HG02884 (cell line): ENCODE measurements around the gene WDR49.

Experiments
- ATAC-seq: cut with Tn5 transposase; IDR thresholded peaks from one replicate; pipeline ENCODE4 v1.9.1; 2021; ENCODE audit warnings: mild to moderate bottlenecking, moderate library complexity; ENCODE audit not compliant: unreplicated experiment

The WDR49 gene

GRCh38 chr3:167653760-167654159 is at the start of gene WDR49:
Gene WDR49, minus strand, starts transcription at chr3:167653942. Its CDS starts 517 bp downstream, at chr3:167653425.
- ATAC-seq, result peak; percentile 42

DNA sequence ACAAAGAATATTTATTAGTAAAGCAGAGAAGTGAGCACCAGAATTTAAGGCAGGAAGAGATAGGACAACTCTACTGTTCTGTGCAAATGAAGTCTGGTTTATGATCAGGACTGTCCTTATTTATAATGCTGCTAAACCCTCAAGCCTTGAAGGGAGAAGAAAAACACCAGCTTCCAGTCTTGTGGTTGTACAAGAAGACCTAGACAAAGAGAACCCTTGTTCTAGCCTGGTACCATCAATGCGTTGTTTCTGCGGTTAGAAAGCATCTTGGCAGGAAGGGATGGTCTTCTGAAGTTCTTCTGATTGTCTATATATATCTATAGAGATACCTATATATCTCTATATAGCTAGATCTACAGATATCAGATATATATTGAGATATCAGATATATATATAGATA is 47.2 kb upstream of the WDR49 start:
- no peak for ATAC-seq

DNA sequence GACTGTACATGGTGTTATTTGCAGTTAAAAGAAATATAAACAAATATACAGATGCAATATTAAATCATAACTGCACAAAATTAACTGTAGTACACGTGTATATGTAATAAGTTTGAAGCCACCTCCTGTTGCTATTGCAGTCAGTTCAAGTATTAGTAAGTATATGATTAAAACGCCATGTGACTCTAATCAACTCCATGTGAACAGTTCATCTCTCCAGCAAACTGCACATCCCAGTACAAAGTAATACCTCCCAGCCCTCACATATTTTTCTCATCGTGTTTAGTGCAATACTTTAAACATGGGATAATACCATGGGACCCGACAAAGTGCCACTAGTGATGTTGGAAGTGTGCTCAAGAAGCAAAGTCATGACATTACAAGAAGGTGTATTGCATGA is 46.3 kb upstream of the WDR49 start:
- ATAC-seq, result no peak

- ATAC-seq, result no peak
Observed at GRCh38 chr3:167694121-167694520, 40.4 kb upstream of the WDR49 start.

- peak; percentile 100 for ATAC-seq
Observed at GRCh38 chr3:167691366-167691765, 37.6 kb upstream of the WDR49 start.

- peak; percentile 75 for ATAC-seq
Observed at GRCh38 chr3:167684388-167684993, 30.7 kb upstream of the WDR49 start.

DNA sequence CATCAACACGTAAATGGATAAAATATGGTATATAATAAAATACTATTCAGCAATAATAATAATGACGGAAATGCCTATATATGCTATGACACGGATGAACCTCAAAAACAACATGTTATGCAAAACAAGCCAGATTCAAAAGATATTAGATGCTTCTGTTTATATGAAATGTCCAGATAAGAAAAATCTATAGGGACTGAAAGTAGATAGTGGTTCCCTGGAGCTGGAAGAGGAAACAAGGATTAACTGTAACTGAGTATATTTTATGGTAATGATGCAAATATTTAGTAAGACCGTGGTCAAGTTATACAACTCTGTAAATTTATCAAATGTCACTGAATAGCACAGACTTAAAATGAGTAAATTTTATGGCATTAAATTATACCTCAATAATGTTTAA is 25.8 kb upstream of the WDR49 start:
- ATAC-seq, result no peak

GRCh38 chr3:167675848-167676247 is 22.1 kb upstream of the WDR49 start:
- ATAC-seq, result no peak

GRCh38 chr3:167673221-167673620 is 19.5 kb upstream of the WDR49 start:
- no peak for ATAC-seq

- ATAC-seq, result no peak
Observed at GRCh38 chr3:167671878-167672427, 18.2 kb upstream of the WDR49 start.

GRCh38 chr3:167669699-167670098 is 16.0 kb upstream of the WDR49 start:
- no peak for ATAC-seq

GRCh38 chr3:167668651-167669050 is 14.9 kb upstream of the WDR49 start:
- ATAC-seq, result no peak

- ATAC-seq, result no peak
Observed at GRCh38 chr3:167666563-167666962, 12.8 kb upstream of the WDR49 start.

DNA sequence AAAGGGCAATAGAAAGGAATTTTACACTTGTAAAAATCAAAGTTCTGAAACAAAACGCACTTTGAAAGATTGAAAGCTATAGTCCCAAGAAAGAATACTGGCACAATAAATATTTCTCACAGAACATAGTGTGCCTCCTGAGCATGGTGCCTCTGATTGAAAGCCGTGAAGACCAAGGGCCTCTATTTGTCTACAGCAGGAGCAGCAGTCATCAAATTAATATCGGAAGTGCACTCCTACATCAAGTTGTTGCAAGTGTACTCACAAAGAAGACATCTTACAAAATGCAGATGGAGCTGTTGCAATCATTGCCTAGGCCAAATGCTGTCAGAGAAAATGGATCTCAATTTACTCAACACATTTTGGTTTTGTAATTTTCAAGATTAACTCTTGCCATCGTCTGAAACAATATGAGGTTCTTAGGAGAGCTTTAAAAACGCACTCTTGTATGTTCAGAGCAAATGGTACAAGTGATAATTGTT is 9.2 kb upstream of the WDR49 start:
- ATAC-seq, result no peak

- no peak for ATAC-seq
Observed at GRCh38 chr3:167657684-167658225, 4.0 kb upstream of the WDR49 start.

- ATAC-seq, result no peak
Observed at GRCh38 chr3:167656821-167657220, 3.1 kb upstream of the WDR49 start.

DNA sequence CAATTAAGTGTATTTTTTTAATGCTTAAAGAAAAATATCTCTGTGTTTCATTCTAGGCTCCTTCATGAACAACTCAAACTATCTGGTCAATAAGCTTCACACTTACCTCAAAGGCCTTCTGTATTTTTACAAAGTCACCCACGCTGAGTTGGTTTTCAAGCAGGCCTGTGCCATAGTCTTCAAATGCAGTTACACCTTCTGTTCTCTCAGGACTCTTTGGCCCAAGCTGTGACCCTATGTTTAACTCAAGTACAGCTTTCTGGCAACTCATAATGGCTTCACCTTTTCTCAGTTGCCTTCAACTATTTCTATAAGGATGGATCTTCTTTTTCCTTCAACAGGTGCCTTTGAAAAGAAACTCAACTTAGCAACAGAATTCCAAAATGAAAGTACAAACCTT is 587 bp downstream of the WDR49 start:
- no peak for ATAC-seq

- ATAC-seq, result no peak
Observed at GRCh38 chr3:167651826-167652225, 1.9 kb downstream of the WDR49 start.

GRCh38 chr3:167650459-167650858 is 3.3 kb downstream of the WDR49 start:
- no peak for ATAC-seq

GRCh38 chr3:167649746-167650145 is 4.0 kb downstream of the WDR49 start:
- no peak for ATAC-seq

GRCh38 chr3:167644611-167645010 is 9.1 kb downstream of the WDR49 start:
- ATAC-seq, result no peak

DNA sequence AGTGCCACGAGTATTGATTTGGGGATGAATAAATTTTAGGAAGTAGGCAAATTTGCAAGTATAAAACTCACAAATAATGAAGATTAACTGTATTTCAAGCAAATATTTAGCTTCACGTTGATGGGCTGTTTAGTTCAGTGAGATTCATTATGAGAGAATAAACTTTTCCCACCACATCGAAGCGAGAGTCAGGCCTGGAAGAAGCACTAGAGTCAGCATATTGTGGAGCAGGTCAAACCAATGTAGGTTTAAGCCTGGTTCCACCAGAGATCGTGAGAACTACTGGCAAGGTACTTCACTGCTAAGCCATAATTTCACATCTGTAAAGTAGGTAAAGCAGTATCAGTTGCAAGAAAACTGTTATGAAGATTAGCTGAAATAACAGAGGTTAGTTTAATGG is 22.3 kb downstream of the WDR49 start:
- no peak for ATAC-seq

DNA sequence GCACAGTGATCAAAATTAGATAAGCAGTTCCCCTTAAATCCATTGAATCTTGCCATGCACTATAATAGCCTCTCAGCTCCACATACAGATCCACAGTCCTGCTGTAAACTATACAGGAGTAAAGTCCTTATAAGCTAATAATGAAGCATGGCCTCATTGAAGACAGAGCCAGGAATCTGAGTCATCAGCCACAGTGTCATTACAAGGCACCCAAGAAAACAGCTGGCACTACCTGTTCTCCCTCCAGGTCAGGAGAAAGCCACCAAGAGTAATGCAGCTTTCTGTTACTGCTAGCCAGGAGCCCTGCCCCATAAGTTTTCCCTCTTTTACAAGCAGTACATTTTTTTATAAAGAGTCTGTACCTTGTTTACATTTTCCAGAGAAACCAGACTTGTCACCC is 27.3 kb downstream of the WDR49 start:
- no peak for ATAC-seq
